SIG-M5 treated with dmso at 0.1 percent for 504 hours (cell line): ENCODE results near the gene SUPT5H.

Experiments used
- DNase-seq: peaks from one replicate; lab custom pipeline; 2025; ENCODE audit not compliant: unreplicated experiment; lab: John Stamatoyannopoulos, UW

Gene SUPT5H

GRCh38 chr19:39518458-39518857, 73.1 kb downstream of the SUPT5H start:
- no peak for DNase-seq

GRCh38 chr19:39518975-39519374, 73.6 kb downstream of the SUPT5H start:
- DNase-seq, result no peak

GRCh38 chr19:39520541-39521484, 75.4 kb downstream of the SUPT5H start:
- DNase-seq, result no peak

- no peak for DNase-seq
Measured at GRCh38 chr19:39524495-39524894, 79.1 kb downstream of the SUPT5H start.

- no peak for DNase-seq
Measured at GRCh38 chr19:39525205-39525604, 79.8 kb downstream of the SUPT5H start.
